ENCODE measurements around the gene CTNNA3.

CTNNA3 gene

GRCh38 chr10:66996996-66997395 lies 699.0 kb downstream of the CTNNA3 start:
- no peak for DNase-seq

GRCh38 chr10:66990143-66990830 lies 705.7 kb downstream of the CTNNA3 start:
- DNase-seq, result no peak

GRCh38 chr10:66983475-66983818 lies 712.5 kb downstream of the CTNNA3 start:
- DNase-seq, result no peak

GRCh38 chr10:66982792-66983474 lies 713.1 kb downstream of the CTNNA3 start:
- DNase-seq, result no peak

GRCh38 chr10:66982053-66982420 lies 714.0 kb downstream of the CTNNA3 start:
- DNase-seq, result no peak

- DNase-seq, result no peak
These were observed 714.5 kb downstream of the CTNNA3 start for GRCh38 chr10:66981361-66982052.

GRCh38 chr10:66980246-66980815 lies 715.7 kb downstream of the CTNNA3 start:
- no peak for DNase-seq

GRCh38 chr10:66964946-66965345 lies 731.0 kb downstream of the CTNNA3 start:
- DNase-seq, result no peak

- no peak for DNase-seq
These were observed 737.5 kb downstream of the CTNNA3 start for GRCh38 chr10:66958466-66958865.

- no peak for DNase-seq
These were observed 744.1 kb downstream of the CTNNA3 start for GRCh38 chr10:66951896-66952295.

- DNase-seq, result no peak
These were observed 752.4 kb downstream of the CTNNA3 start for GRCh38 chr10:66943590-66943989.

- DNase-seq, result no peak
These were observed 753.6 kb downstream of the CTNNA3 start for GRCh38 chr10:66942407-66942806.

- DNase-seq, result no peak
These were observed 754.5 kb downstream of the CTNNA3 start for GRCh38 chr10:66941491-66941890.

- DNase-seq, result no peak
These were observed 755.0 kb downstream of the CTNNA3 start for GRCh38 chr10:66940965-66941364.

- DNase-seq, result no peak
These were observed 761.3 kb downstream of the CTNNA3 start for GRCh38 chr10:66934711-66935110.

- no peak for DNase-seq
These were observed 764.0 kb downstream of the CTNNA3 start for GRCh38 chr10:66931949-66932343.

GRCh38 chr10:66931340-66931948 lies 764.6 kb downstream of the CTNNA3 start:
- DNase-seq, result no peak

- no peak for DNase-seq
These were observed 766.6 kb downstream of the CTNNA3 start for GRCh38 chr10:66929375-66929774.

- no peak for DNase-seq
These were observed 767.2 kb downstream of the CTNNA3 start for GRCh38 chr10:66928776-66929175.

- no peak for DNase-seq
These were observed 767.8 kb downstream of the CTNNA3 start for GRCh38 chr10:66927971-66928770.

- DNase-seq, result no peak
These were observed 768.6 kb downstream of the CTNNA3 start for GRCh38 chr10:66927251-66927935.

GRCh38 chr10:66926841-66927240 lies 769.2 kb downstream of the CTNNA3 start:
- no peak for DNase-seq

Measured in NCI-H1048 (cell line).